NCI-H345 treated with DMSO at 0.1 percent for 48 hours (cell line): ENCODE results near the gene MIB2.
"Not testable (repeated sequence)": the region's sequence is repeated elsewhere in the genome, so short reads cannot be mapped to it uniquely, and the experiment has no call there.

Experiments
- DNase-seq: peaks from one replicate; lab custom pipeline; 2025; ENCODE audit not compliant: unreplicated experiment; lab: John Stamatoyannopoulos, UW

The MIB2 gene

DNA sequence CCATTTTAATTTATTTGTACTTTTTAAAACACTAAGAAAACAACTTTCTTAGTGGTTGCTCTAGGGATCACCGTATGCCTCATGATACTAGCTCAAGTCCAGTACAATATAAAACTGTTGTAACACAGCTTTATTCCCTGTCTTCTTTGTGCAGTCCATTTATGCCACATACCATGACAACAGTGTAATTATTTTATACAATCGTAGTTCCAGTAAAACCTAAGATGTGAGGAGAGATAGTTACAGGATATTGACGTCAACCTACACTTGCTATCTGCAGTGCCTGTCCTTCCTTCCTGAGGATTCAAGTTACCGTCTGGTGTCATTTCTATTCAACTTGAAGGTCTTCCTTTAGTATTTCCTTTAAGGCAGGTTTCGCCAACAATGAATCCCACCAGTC lies 31.0 kb downstream of the MIB2 start:
- not testable (repeated sequence) for DNase-seq

DNA sequence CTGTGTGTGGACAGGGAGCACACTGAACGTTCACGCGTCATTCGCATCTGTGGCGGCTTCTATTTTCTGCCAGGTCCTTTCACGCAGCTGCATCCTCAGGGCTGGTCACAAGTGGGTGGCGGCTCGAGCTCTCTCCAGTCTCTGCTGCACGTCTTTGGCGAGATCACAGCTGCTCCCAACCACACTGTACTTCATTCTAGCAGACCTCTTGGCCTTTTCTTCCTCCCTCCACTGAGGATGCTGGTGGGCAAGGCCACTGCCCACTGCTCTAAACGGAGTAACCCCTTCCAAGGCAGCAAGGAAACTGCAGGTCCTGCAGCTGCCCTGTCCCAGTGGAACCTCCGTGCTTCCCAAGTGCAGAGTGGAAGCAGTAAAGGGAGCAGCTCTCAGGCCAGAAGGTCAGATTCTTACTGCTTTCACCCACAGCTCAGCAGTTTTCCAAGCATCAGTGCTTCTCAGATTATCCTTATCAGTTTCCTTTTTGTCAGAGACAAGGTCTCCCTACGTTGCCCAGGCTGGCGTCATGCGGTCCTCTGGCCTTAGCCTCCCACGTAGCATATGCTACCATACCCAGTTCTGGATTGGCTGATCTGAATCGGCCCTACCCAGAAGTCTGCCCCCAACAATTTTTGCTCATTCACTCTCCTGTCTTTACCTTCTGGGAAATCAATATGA lies 32.4 kb downstream of the MIB2 start:
- DNase-seq = not testable (repeated sequence)

GRCh38 chr1:1648265-1648664 lies 33.0 kb downstream of the MIB2 start:
- DNase-seq = not testable (repeated sequence)

- DNase-seq = peak; percentile 88
Observed at GRCh38 chr1:1658583-1659549, 43.6 kb downstream of the MIB2 start, which contains the start of gene CDK11B. Gene CDK11B (minus strand): TSS chr1:1659004. CDS start chr1:1657485, 1,519 bp downstream.

- DNase-seq = not testable (repeated sequence)
Observed at GRCh38 chr1:1662392-1662791, 47.1 kb downstream of the MIB2 start.

- DNase-seq = not testable (repeated sequence)
Observed at GRCh38 chr1:1662830-1663560, 47.7 kb downstream of the MIB2 start.

- DNase-seq = not testable (repeated sequence)
Observed at GRCh38 chr1:1664318-1664717, 49.0 kb downstream of the MIB2 start.

- DNase-seq = no peak
Observed at GRCh38 chr1:1664941-1665814, 49.9 kb downstream of the MIB2 start.

- no peak for DNase-seq
Observed at GRCh38 chr1:1665815-1666251, 50.5 kb downstream of the MIB2 start.

GRCh38 chr1:1666526-1666925 lies 51.2 kb downstream of the MIB2 start:
- no peak for DNase-seq

DNA sequence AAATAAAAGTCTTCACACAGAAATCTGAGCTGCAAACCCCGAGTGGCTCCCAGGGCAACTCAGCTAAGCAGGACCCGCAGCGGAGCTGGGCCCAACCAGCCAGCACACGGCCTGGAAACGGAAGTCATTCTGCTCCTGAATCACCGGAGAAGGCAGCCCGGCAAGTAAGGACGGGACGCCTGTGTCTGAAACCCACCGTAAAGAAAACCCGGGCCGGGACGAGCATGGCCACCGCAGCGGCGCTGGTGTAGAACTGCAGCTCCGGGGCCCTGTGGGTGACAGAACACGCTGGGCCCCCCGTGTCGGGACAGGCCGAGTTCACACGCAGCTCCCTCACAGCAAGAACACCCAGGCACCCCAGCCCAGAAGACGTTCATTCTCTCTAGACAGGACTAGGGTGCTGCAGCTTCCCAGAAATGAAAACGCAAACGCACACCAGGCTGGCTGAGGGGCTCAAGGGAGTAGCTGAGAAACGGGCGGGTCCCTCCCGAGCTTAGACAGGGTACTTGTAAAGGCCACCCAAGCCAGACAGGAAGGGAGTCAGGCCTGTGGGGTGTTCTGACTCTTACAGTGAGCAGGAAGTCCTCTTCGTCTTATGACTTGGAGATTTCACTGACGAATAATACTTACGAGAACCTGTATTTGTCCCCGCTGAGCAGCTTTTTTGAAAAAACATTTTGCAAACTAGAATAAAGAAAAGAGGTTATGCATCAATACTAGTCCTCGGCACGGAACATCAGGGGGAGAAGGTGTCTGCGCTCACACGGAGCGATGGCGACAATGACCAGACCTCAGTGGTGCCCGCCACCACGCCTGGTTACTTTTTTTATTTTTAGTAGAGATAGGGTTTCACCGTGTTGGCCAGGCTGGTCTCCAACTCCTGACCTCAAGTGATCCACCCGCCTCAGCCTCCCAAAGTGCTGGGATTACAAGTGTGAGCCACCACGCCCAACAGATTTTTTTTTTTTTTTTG lies 54.5 kb downstream of the MIB2 start:
- DNase-seq = no peak

DNA sequence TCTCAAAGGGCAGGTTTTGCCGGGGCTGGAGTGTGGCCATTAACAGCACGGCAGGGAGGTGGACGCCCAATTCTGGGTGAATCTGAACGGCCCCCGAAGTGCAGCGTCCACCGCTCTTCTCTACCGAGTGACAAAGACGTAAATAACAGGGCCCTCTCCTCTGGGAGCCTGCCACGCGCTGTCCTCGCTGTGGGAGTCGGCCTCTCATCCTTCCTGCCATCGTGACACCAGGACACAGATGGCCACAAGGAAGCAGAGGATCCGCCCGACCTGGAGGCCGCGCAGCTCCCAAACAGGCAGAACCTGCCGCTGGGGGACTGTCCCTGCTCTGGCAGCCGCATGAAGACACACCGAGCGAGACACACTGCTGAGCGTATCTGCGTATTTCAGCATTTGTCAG lies 55.6 kb downstream of the MIB2 start:
- DNase-seq = no peak

GRCh38 chr1:1671365-1672119 lies 56.2 kb downstream of the MIB2 start:
- DNase-seq = no peak

DNA sequence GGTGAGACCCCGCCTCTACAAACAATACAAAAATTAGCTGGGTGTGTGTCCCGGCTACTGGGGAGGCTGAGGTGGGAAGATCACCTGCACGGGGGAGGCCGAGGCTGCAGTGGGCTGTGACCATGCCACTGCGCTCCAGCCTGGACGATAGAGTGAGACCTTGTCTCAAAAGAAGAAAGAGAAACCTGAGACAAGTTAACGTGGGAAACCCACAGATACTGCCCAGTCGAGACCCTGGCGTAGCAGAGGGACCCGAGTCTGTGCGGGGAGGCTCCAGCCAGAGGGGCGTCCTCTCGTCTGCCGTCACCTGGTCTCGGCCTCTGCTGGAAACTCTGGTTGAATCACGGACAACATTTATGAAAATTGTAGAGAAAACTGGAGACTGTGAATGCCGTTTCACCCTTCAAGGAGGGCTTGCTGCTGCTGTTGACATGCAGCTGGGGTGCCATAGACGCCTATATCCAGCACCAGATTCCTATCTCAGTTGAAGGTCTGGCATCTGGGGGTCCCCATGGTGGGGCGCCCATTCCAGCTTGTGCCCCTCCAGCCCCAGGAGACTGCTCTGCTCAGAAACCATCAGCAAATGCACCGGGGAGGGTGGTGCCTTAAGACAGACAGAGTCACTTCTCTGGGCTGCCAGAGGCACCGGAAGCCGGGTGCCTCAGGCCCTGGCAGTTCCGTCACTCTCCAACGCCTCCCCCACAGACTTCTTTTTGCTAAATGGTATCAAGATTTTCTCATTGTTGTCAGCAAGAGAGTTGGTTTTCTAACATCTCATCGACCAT lies 57.1 kb downstream of the MIB2 start:
- DNase-seq = no peak

DNA sequence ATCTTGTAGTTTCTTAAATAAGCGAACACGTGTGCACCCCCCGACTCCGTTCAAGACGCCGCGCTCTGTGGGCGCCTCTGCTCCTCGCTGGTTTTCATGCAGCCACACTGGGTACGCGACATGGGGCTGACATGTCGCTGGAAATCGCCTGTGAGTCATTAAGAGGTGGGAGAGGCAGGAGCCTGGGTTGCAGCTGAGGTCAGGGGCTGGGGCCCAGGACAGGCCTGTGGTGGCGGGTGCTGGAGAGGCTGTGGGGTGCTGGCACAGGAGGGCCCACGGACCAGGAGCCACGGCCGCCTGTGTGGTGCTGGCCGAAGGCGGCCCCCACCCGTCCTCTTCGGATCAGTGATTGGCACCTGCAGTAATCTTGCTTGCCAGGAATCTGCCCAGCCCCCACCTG lies 59.5 kb downstream of the MIB2 start:
- not testable (repeated sequence) for DNase-seq

DNA sequence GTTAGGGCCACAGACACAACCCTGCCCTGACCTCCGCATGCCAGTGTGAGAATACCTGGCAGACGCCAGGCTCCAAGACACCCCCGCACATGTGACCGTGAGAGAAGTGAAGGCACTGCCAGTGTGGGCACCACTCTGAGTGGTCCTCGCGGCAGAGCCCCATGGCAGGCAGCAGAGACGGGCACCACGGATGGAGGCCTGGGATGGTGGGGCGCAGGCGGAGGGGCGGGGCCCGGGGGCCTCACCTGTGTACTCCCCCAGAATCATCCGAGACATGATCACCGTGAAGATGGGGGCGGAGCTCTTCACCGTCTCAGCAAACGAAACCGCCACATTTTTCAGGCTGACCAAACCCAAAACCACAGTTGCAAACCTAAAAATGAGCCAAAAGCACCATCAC lies 59.9 kb downstream of the MIB2 start:
- not testable (repeated sequence) for DNase-seq

DNA sequence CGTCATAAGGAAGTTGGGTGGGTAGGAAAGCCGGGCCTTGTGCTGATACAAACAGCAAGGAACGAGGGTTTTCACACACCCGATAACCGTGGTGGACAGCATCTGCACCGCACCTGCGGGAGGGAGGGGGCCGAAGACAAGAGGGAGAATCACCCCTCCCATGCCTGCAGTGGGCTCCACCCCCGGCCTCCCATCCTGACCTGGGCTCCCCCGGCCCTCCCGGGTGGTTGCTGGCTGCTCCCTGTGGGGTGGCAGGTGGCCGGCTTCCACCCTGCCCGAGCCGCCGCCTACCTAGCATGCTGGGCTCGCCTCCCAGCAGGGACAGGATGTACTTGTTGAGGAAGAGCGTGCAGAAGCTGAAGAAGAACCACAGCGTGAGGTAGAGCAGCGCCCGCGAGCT lies 60.8 kb downstream of the MIB2 start:
- DNase-seq = not testable (repeated sequence)
